NCI-H2029 (cell line): ENCODE data around the gene ELMOD1.
"Not testable (repeated sequence)": the region's sequence is repeated elsewhere in the genome, so short reads cannot be mapped to it uniquely, and the experiment has no call there.

Source experiments
- DNase-seq: peaks from one replicate; lab custom pipeline; 2025; lab: John Stamatoyannopoulos, UW

ELMOD1 gene

GRCh38 chr11:107590460-107591377, at the start of gene ELMOD1:
ELMOD1 (plus strand) TSS chr11:107591147; CDS start chr11:107618190, 27,043 bp downstream.
- DNase-seq = no peak

DNA sequence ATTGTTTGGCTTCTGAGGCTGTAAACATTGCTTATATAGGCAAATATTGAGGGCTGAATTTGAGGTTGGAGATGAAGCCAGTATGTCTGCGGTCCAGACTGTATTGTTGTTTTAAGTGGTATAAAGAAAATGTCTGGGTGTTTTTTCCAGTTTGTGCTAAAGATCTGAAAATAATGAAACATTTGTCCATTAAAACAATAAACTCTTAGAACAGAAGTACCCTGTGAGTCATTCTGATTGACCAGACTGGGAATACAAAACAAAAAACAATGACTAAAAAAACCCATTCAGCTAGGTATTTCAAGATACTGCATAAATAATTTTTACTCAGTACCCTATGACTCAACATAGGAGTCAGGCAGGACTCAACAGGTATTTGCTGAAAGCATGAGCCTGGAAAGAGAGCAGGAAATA, 45.8 kb upstream of the ELMOD1 start:
- DNase-seq = no peak

- no peak for DNase-seq
Measured at GRCh38 chr11:107547961-107548360, 43.0 kb upstream of the ELMOD1 start.

DNA sequence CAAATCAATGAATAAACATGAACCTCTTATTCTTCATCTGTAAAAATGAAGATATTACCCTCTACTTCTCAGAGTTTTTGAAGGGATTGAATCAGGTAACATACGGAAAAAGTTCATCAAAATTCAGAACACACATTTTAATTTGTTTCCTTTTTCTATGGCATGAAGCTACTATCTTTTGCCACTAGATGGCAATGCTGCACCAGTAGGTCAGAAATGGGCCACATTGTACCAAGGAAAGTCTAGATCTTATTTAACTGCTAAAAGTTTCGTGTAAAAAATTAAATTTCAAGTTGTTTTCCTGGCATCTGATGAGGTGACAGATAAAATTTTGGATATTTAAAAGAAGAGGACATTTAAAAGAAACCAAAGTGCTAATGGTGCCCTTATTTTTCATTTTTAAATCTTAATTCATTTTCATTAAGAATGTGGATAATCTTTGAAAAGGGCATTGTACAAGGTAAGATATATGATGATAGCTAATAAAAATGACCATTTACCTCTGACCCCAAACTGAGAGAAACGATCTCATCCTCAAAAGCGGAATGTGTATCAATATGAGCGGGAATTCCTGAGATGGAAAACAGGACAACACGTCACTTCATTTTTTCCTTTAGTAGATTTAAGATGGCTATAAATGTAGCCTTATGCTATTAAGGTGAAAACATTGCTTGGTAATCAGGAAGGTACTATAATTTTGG, 41.5 kb upstream of the ELMOD1 start:
- DNase-seq = no peak

DNA sequence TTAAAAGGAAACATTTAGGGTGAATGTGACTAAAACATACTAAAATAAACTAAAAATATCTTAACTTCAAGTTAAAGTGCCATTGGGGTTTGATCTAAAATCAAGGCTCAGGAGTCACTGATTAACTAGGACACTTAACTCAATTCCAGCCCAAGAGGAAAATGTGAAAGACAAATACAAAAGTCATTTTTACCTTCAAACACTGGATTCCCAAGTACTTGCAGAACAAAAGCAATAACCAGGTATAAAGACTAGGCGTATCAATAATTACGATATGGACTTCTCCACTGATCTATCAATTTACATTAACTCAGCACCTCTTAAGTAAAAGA, 41.0 kb upstream of the ELMOD1 start:
- DNase-seq = no peak

GRCh38 chr11:107550304-107550703, 40.6 kb upstream of the ELMOD1 start:
- no peak for DNase-seq

DNA sequence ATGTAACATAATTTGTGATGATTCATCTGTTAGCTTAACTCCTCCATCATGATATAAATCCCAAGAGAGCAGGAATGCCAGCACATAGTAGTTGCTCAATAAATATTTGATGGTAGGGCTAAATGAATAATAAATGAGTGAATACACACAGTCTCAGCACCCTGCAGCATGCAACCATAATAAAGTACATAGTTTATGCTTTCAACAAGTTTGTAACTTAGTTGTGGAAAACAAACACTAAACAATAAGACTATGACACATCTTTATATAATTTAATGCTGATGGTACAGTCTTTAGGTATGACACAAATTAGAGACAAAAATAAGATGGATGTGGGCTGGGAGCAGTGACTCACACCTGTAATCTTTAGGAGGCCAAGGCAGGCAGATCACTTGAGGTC, 29.3 kb upstream of the ELMOD1 start:
- no peak for DNase-seq

DNA sequence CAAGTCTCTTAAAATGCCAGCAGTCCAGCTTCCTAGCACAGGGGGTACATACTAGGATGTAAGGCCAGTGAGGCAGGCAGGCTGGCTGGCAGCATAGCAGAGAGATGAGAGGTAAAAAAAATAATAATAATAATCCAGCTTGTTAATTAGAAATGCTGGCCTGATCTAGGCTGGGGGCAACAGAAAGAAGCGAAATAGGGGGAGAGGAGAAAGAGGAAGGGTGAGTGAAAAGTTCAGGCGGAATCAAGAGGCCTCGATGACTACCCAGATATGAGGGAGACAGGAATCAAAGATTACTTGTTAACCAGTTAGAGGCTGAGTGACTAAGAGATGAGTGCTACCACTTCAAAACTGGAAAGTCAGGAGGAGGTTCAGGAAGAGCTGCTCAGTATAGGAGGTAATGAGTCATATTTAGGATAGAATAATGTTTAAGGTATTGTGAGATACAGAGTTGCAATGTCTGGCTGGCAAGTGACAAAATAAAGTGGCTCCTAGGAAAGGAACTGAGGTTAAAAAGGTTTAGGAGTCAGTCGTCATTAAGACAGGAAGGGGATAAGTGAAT, 28.2 kb upstream of the ELMOD1 start:
- no peak for DNase-seq

- no peak for DNase-seq
Measured at GRCh38 chr11:107563702-107564101, 27.2 kb upstream of the ELMOD1 start.

GRCh38 chr11:107564877-107565218, 26.1 kb upstream of the ELMOD1 start:
- DNase-seq = no peak

GRCh38 chr11:107565219-107565937, 25.6 kb upstream of the ELMOD1 start, which contains the start of gene ALKBH8:
ALKBH8 (minus strand) TSS chr11:107565735; CDS start chr11:107560893, 4,842 bp downstream.
- DNase-seq = peak; percentile 44

DNA sequence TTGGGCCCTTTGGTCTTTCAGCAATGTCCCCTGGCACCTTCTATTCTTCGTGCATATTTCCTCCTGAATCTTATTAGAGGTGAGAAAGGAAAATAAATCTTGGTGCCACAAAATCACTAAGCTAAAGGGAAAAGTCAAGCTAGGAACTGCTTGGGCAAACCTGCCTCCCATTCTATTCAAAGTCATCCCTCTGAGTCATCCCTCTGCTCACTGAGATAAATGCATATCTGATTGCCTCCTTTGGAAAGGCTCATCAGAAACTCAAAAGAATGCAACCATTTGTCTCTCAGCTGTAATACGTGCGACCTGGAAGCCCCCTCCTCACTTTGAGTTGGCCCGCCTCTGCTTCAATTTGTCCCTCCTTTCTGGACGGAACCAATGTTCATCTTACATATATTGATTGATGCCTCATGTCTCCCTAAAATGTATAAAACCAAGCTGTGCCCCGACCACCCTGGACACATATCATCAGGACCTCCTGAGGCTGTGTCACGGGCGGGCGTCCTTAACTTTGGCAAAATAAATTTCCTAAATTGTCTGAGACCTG, 24.9 kb upstream of the ELMOD1 start:
- not testable (repeated sequence) for DNase-seq

- no peak for DNase-seq
Measured at GRCh38 chr11:107566569-107566968, 24.4 kb upstream of the ELMOD1 start.

GRCh38 chr11:107567739-107568335, 23.1 kb upstream of the ELMOD1 start:
- no peak for DNase-seq

DNA sequence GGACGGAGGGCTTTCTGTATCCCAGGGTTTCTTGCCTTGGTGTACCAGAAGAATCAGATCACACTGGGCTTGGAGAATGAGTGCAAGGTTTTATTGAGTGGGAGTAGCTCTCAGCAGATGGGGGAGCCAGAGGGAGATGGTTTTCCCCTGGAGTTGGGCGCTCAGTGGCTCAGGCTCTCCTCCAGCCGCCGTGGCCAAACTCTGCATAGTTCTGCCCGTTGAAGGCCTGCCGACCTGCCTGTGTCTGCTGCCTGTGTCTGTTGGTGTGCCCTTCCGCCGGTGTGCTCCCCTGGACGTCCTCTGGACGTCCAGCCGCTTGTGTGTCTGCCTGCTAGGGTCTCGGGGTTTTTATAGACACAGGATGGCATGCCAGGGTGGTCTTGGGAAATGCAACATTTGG, 20.9 kb upstream of the ELMOD1 start:
- DNase-seq = no peak

- no peak for DNase-seq
Measured at GRCh38 chr11:107573438-107573837, 17.5 kb upstream of the ELMOD1 start.

- not testable (repeated sequence) for DNase-seq
Measured at GRCh38 chr11:107576497-107577345, 14.2 kb upstream of the ELMOD1 start.

DNA sequence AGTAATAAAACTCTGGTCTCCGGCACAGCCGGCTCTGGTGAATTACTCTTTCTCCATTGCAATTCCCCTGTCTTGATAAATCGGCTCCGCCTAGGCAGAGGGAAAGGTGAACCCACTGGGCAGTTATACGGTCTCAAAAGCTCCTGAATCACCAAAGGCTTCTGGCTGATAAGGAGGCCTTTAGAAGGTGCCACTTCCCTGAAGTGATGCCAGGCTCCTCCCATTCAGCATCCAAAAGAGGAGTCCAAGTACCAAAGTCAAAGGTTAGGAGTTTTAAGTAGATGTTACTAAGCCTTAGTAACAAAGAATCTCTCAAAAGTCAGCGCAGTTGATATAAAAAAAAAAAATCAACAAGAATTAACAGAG, 13.6 kb upstream of the ELMOD1 start:
- no peak for DNase-seq

DNA sequence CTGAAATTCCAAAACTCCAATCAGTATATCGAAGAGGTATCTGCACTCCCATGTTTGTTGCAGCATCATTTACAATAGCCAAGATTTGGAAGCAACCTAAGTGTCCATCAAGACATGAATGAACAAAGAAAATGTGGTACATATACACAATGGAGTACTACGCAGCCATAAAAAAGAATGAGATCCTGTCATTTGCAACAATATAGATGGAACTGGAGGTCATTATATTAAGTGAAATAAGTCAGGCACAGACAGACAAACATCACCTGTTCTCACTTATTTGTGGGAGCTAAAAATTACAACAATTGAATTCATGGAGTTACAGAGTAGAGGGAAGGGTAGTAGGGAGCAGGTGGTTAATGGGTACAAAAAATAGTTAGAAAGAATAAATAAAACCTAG, 11.8 kb upstream of the ELMOD1 start:
- not testable (repeated sequence) for DNase-seq

GRCh38 chr11:107581147-107581546, 9.8 kb upstream of the ELMOD1 start:
- DNase-seq = no peak
